Stomach (tissue), 4 donors: ENCODE measurements around the gene ERVH48-1.

Experiments
- POLR2A ChIP-seq, 4 donors: fragments of 450-650 bp; IDR thresholded peaks; one replicate each; pipeline ENCODE4 v1.6.1; 2016; ENCODE audit warnings: antibody characterized with exemption in 4 of 4, control low read depth in 2 of 4, mild to moderate bottlenecking in 1 of 4, moderate library complexity in 1 of 4
- TF ChIP-seq, protein P1 (sequence below), 7 experiments: fragments of 450-650 bp in 4 of 7; fragments of 200-600 bp in 3 of 7; sonication (generic) in 3 of 7; IDR thresholded peaks; one replicate each; pipeline ENCODE4 v1.5.1; 2016 to 2019; ENCODE audit warnings: antibody characterized with exemption in 7 of 7, control low read depth in 2 of 7, mild to moderate bottlenecking in 1 of 7

DNA sequence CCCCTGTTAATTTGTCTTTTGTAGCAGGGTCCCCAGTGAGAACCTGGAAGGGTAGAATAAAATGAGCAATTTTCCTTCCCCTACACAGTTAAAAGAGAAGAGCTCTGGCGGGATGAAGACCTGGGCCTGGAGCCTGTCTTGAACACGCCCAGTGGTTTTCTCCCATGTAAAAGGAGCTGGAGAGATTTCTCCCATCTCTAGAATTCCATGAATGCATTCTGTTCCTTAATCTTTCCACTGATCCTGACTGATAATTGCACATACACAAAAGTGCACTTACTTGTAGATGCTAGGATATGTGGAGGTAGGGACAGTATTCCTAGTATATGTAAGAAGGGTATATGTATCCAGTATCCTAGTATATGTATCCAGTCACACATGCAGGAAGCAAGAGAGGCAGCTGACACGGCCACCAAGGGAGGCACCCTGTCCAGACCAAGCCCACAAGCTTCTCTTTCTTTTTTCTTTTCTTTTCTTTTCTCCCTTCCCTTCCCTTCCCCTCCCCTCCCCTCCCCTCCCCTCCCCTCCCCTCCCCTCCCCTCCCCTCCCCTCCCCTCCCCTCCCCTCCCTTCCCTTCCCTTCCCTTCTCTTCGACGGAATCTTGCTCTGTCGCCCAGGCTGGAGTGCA lies 37.1 kb upstream of the ERVH48-1 start:
- TF ChIP-seq, protein P1, sequence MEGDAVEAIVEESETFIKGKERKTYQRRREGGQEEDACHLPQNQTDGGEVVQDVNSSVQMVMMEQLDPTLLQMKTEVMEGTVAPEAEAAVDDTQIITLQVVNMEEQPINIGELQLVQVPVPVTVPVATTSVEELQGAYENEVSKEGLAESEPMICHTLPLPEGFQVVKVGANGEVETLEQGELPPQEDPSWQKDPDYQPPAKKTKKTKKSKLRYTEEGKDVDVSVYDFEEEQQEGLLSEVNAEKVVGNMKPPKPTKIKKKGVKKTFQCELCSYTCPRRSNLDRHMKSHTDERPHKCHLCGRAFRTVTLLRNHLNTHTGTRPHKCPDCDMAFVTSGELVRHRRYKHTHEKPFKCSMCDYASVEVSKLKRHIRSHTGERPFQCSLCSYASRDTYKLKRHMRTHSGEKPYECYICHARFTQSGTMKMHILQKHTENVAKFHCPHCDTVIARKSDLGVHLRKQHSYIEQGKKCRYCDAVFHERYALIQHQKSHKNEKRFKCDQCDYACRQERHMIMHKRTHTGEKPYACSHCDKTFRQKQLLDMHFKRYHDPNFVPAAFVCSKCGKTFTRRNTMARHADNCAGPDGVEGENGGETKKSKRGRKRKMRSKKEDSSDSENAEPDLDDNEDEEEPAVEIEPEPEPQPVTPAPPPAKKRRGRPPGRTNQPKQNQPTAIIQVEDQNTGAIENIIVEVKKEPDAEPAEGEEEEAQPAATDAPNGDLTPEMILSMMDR (IDR thresholded peaks at IDR 0.05), result no peak
- TF ChIP-seq POLR2A (IDR thresholded peaks at IDR 0.05), result no peak
